Astrocyte of the spinal cord (primary cell): Measurements from ENCODE around the gene TTN.
A peak's percentile ranks its signal among the peaks of the same experiment; 100 is the strongest.

Experiments used
- DNase-seq: peaks from one replicate; pipeline ENCODE4 v3.0.0; 2011; ENCODE audit warnings: low read depth, low spot score
- H3K4me3 ChIP-seq: 2 replicates; pipeline ENCODE4 v1.5.1; 2011; ENCODE audit warnings: low read depth, mild to moderate bottlenecking, low read length, moderate library complexity
- CTCF ChIP-seq: IDR thresholded peaks from 2 replicates; pipeline ENCODE4 v1.5.1; 2012; ENCODE audit warnings: low read depth, mild to moderate bottlenecking, low read length, inconsistent platforms
- in situ Hi-C: cut with HindIII; loops from 2 replicates; pipeline ENCODE4 v1.10.0; 2017; ENCODE audit warnings: low sequenced_read_pairs

The TTN gene

GRCh38 chr2:178807227-178808008 lies at the start of gene TTN:
TSS of gene TTN (minus strand) at chr2:178807423. CDS start at chr2:178804642, 2,781 bp downstream.
- no peak for TF ChIP-seq CTCF
- H3K4me3 ChIP-seq = no peak within 1 kb of the TSS
- in situ Hi-C loops = no loop called here
- DNase-seq = no peak

- in situ Hi-C loops = no loop called here
These were observed 47.9 kb upstream of the TTN start for GRCh38 chr2:178855151-178855550.

GRCh38 chr2:178848335-178848734 lies 41.1 kb upstream of the TTN start:
- no peak for TF ChIP-seq CTCF
- H3K4me3 ChIP-seq = no peak overlapping the region
- no peak for DNase-seq
- in situ Hi-C loops = no loop called here

More at GRCh38 chr2:178855151-178855550, 47.9 kb upstream of the TTN start:
- DNase-seq = no peak
- TF ChIP-seq CTCF = no peak
- H3K4me3 ChIP-seq = no peak overlapping the region

GRCh38 chr2:178846458-178846802 lies 39.2 kb upstream of the TTN start:
- in situ Hi-C loops = no loop called here
- TF ChIP-seq CTCF = no peak
- no peak overlapping the region for H3K4me3 ChIP-seq
- DNase-seq = peak; percentile 19

- no peak overlapping the region for H3K4me3 ChIP-seq
- TF ChIP-seq CTCF = no peak
- in situ Hi-C loops = no loop called here
- peak; percentile 81 for DNase-seq
These were observed 38.6 kb upstream of the TTN start for GRCh38 chr2:178845566-178846457.

- DNase-seq = no peak
- H3K4me3 ChIP-seq = no peak overlapping the region
- TF ChIP-seq CTCF = no peak
- in situ Hi-C loops = no loop called here
These were observed 37.5 kb upstream of the TTN start for GRCh38 chr2:178844701-178845100.
